SH-SY5Y (cell line): Measurements from ENCODE around the gene CTDNEP1.

ENCODE experiments used
- GATA2 ChIP-seq: IDR thresholded peaks from 2 replicates; pipeline ENCODE4 v1.6.1; 2011; ENCODE audit warnings: mild to moderate bottlenecking, low read depth, low read length
- GATA3 ChIP-seq: IDR thresholded peaks from 2 replicates; pipeline ENCODE4 v1.6.1; 2011; ENCODE audit warnings: low read depth, mild to moderate bottlenecking, low read length, moderate library complexity

GRCh38 chr17:7281074-7281952 is 29.8 kb upstream of the CTDNEP1 start, which contains the start of gene SLC2A4:
- TF ChIP-seq GATA3 (no peak), GATA2 (no peak)
